Thyroid gland (tissue), 4 donors: ENCODE measurements around the gene ILKAP.

ENCODE experiments used
- CTCF ChIP-seq, 6 experiments: fragments of 200-600 bp in 3 of 6; fragments of 450-650 bp in 3 of 6; sonication (generic) in 3 of 6; IDR thresholded peaks; one replicate each; pipeline ENCODE4 v1.5.1; 2016 to 2019; ENCODE audit warnings: antibody characterized with exemption in 6 of 6, mild to moderate bottlenecking in 2 of 6, inconsistent platforms in 1 of 6, moderate library complexity in 1 of 6
- POLR2A ChIP-seq, 2 donors: fragments of 450-650 bp; IDR thresholded peaks; one replicate each; pipeline ENCODE4 v1.6.1; 2017; ENCODE audit warnings: antibody characterized with exemption in 2 of 2, mild to moderate bottlenecking in 2 of 2, moderate library complexity in 1 of 2

- TF ChIP-seq CTCF (IDR thresholded peaks at IDR 0.05) = peak in 1 of 6 experiments; percentile 10
- TF ChIP-seq POLR2A (IDR thresholded peaks at IDR 0.05) = no peak
Observed at GRCh38 chr2:238160206-238161129, 43.0 kb downstream of the ILKAP start.
